AG09309 (cell line): Measurements from ENCODE around the gene CDS2.

Source experiments
- DNase-seq: peaks from one replicate; pipeline ENCODE4 v3.0.0-alpha.2; 2010; ENCODE audit warnings: low read depth
- H3K4me3 ChIP-seq: 2 replicates; pipeline ENCODE4 v1.5.1; 2011; ENCODE audit warnings: mild to moderate bottlenecking, low read depth, low read length, moderate library complexity; ENCODE audit not compliant: control insufficient read depth
- TF ChIP-seq, protein P1 (sequence below): IDR thresholded peaks from 2 replicates; pipeline ENCODE4 v1.5.1; 2011; ENCODE audit warnings: mild to moderate bottlenecking, low read depth, low read length, inconsistent platforms; ENCODE audit not compliant: insufficient read depth, control insufficient read depth; ENCODE audit errors: missing control alignments

The CDS2 gene

DNA sequence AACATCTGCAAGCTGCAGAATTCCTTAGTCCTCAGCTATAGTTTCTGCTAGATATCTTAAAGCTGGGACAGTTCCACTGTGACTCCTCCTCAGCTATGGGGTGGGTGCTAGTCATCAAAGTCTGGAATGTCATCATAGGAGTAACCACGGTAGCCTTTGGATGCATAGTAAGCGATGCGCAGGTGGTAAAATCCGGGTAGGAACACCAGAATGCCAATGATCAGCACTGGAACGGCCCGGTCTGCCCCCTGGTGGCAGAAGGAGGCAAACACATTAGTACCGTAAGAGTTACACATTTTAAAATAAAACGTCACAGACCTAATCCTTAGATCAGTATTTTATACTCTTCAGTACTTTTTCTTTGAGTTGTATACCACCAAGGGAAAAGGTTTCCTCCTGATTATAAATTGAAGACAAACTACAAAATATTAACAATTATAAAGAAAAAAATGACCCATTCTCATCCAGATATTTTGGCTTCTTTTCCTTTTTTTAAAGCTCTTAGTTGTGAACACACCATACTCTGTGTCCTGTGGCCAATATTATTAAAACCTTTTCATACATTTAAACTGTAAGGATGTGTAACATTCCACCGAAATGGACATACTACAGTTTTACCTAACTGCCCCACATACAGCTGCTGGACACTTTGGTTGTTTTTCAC is 26.0 kb upstream of the CDS2 start:
- TF ChIP-seq, protein P1, sequence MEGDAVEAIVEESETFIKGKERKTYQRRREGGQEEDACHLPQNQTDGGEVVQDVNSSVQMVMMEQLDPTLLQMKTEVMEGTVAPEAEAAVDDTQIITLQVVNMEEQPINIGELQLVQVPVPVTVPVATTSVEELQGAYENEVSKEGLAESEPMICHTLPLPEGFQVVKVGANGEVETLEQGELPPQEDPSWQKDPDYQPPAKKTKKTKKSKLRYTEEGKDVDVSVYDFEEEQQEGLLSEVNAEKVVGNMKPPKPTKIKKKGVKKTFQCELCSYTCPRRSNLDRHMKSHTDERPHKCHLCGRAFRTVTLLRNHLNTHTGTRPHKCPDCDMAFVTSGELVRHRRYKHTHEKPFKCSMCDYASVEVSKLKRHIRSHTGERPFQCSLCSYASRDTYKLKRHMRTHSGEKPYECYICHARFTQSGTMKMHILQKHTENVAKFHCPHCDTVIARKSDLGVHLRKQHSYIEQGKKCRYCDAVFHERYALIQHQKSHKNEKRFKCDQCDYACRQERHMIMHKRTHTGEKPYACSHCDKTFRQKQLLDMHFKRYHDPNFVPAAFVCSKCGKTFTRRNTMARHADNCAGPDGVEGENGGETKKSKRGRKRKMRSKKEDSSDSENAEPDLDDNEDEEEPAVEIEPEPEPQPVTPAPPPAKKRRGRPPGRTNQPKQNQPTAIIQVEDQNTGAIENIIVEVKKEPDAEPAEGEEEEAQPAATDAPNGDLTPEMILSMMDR: peak; percentile 78
- peak; percentile 17 for DNase-seq
- no peak overlapping the region for H3K4me3 ChIP-seq

DNA sequence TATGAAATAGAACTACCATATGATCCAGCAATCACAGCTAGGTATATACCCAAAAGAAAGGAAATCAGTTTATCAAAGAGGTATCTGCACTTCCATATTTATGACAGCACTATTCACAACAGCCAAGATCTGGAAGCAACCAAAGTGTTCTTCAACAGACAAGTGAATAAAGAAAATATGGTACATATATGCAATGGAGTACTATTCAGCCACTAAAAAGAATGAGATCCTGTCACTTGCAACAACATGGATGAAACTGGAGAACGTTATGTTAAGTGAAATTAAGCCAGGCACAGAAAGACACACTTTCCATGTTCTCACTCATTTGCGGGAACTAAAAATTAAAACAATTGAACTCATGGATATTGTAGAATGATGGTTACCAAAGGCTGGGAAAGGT is 22.3 kb upstream of the CDS2 start:
- TF ChIP-seq, protein P1: no peak
- DNase-seq: no peak
- H3K4me3 ChIP-seq: no peak overlapping the region

DNA sequence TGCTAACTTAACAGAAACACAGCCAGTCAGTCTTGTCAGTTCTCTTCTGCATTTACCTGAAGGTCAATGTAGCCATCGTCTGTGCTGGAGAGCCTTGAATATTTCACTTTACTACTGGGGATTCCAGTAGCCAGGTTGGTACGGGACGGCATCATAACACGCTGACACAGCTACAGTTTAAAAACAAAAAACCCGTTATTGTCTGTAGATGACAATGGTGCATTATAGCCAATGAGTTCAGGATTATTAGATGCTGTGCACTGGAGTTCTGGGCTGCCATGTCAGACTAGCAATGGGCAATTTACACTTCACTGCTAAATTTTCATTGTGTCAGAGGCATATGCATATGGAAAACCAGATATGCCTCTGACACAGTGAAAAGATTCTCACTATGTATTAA is 17.5 kb upstream of the CDS2 start:
- H3K4me3 ChIP-seq: no peak overlapping the region
- no peak for DNase-seq
- TF ChIP-seq, protein P1: no peak

DNA sequence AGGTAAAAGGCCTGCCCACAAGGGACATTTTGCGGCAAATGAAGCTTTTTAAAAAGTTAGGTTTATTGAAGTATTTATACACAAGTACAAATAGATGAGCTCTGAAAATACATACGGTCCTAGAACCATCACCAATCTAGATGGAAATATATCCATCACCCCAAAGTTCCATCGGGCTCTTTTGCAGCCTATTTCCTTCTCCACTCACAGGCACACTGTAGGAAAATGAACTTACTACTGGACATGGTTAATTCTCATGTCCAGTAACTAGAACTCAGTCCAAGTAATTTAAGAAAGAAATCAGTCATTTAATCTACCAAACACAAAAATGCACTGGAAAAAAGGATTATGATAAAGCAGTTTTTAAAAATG is 13.2 kb upstream of the CDS2 start:
- TF ChIP-seq, protein P1: no peak
- DNase-seq: no peak

DNA sequence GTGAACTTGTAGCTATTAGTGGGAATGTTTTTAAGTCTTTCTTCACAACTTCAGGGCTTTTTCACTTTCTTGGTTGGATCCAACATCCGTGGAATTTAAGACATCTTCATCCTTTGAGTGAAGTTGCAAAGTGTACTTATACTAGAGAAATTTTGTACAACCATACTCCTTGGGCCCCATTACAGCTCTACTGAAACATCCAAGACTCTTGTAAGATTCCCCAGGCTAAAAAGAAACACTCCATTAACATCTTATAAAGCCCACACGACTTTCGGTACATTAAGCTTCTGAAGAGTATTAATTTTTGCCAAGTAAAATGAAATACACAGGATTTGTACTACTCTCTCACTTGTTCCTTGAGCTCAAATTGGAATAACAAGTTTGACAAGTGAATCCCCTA is 12.4 kb upstream of the CDS2 start:
- TF ChIP-seq, protein P1: no peak
- no peak for DNase-seq
- no peak overlapping the region for H3K4me3 ChIP-seq

More for the DNA sequence above, 13.2 kb upstream of the CDS2 start:
- peak overlapping the region; percentile 83 for H3K4me3 ChIP-seq

DNA sequence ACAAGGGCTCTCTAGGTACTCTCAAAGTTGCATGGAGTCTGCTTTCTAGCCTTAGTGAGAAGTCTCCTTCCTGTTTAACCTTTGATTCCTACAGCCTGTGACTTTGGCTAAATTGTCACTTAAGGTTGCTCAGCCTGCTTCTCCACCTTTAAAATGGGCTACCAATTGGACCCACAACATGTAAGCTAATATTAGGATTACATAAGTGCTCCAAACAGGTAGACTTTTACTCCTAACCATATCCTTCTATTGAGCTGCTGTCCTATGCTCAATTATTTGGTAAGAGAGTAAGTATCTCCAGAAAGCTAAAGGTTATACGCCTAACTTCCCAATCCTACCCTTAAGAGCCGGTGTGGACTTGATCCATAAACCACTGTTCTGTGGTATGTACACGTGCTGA is 9.9 kb upstream of the CDS2 start:
- H3K4me3 ChIP-seq: no peak overlapping the region
- TF ChIP-seq, protein P1: no peak
- no peak for DNase-seq
